ENCODE results near the gene HLA-DRB1. TPM values are rescaled to one million over a fixed set of nuclear protein-coding genes. Genes with fewer than 3 reads are reported as not detected.

HLA-DRB1 gene
- total and polyA plus RNA-seq, 7 donors: 23.5 to 414 (median 31.4) TPM

DNA sequence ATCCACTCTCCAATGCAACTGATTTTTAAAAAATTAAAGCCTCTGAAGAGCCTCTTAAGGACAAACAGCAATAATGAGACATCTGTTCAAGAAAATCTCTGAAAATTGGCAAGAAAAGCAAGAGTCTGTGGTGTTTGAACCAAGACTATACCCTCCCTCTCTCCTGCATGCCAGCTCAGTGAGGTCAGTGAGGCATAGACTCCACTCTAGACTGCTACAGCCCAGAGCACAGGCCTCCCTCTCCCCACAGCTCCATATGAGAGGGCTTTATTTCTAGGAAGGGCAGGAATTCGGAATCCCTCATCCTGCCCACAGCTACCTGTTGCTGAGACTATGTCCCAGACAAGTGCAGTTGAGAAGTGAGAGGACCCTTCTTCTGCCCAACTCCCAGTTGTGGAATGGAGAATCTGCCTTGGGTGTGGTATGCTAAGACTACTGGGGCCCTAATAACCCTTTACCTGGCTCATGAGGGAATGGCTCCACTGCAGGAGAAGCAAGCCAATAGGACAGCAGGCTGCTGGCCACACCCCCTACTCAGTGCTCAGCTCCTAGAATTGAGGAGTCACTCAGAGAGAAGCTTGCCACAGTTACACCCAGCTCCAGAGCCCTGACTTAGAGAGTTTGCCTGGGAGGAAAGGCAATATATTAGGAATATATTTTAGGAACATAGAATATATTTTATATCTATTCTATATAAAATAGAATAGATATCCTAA lies 24.9 kb upstream of the HLA-DRB1 start:
- Histone ChIP-seq H3K9me3 (no peaks in the 10 kb centered on the region), H3K4me3 (no peak overlapping the region), H3K27me3 (no peaks in the 10 kb centered on the region), H3K36me3 (no peaks in the 10 kb centered on the region), H3K4me1 (no peaks in the 10 kb centered on the region), H3K27ac (no peak overlapping the region)
- TF ChIP-seq POLR2AphosphoS5 (IDR thresholded peaks at IDR 0.05): no peak
- TF ChIP-seq EP300 (IDR thresholded peaks at IDR 0.05): no peak
- TF ChIP-seq, protein P1, sequence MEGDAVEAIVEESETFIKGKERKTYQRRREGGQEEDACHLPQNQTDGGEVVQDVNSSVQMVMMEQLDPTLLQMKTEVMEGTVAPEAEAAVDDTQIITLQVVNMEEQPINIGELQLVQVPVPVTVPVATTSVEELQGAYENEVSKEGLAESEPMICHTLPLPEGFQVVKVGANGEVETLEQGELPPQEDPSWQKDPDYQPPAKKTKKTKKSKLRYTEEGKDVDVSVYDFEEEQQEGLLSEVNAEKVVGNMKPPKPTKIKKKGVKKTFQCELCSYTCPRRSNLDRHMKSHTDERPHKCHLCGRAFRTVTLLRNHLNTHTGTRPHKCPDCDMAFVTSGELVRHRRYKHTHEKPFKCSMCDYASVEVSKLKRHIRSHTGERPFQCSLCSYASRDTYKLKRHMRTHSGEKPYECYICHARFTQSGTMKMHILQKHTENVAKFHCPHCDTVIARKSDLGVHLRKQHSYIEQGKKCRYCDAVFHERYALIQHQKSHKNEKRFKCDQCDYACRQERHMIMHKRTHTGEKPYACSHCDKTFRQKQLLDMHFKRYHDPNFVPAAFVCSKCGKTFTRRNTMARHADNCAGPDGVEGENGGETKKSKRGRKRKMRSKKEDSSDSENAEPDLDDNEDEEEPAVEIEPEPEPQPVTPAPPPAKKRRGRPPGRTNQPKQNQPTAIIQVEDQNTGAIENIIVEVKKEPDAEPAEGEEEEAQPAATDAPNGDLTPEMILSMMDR (IDR thresholded peaks at IDR 0.05): no peak
- no peak for TF ChIP-seq POLR2A (IDR thresholded peaks at IDR 0.05)
- 0 to 46% methylated on average over 1 of the region's 1 CpG for WGBS, 2 donors
- DNase-seq: no peak
- intact Hi-C loops (cut with DNase I): no loop called here

DNA sequence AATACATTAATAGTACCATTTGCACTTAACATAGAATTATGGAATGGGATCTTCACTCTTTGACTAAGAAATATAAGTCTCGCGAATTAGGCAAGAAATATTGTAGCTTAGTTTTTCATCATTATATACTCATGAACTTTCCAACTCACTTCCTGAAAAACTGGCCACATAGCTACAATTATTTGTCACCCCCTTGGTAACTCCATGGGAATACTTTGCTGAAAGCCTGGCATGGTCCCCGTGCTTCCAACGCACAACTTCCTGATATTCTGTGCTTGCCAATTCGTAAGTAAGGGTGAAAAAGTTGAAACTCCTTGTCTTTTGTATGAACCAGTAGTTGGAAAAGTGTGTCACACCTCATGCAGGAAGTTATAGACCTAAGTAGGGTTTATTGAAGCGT lies 23.8 kb upstream of the HLA-DRB1 start:
- intact Hi-C loops (cut with DNase I): no loop called here
- H3K27ac ChIP-seq: no peak overlapping the region
- no peaks in the 10 kb centered on the region for H3K36me3 ChIP-seq
- TF ChIP-seq POLR2A (IDR thresholded peaks at IDR 0.05) (no peak), POLR2AphosphoS5 (IDR thresholded peaks at IDR 0.05) (no peak), EP300 (IDR thresholded peaks at IDR 0.05) (no peak)
- TF ChIP-seq, protein P1 (IDR thresholded peaks at IDR 0.05): no peak
- H3K4me3 ChIP-seq: no peak overlapping the region
- no peaks in the 10 kb centered on the region for H3K4me1 ChIP-seq
- no peaks in the 10 kb centered on the region for H3K9me3 ChIP-seq
- no peaks in the 10 kb centered on the region for H3K27me3 ChIP-seq
- no peak for DNase-seq
- WGBS, 2 donors: 41 to 66% methylated on average over 6 of the region's 6 CpGs

DNA sequence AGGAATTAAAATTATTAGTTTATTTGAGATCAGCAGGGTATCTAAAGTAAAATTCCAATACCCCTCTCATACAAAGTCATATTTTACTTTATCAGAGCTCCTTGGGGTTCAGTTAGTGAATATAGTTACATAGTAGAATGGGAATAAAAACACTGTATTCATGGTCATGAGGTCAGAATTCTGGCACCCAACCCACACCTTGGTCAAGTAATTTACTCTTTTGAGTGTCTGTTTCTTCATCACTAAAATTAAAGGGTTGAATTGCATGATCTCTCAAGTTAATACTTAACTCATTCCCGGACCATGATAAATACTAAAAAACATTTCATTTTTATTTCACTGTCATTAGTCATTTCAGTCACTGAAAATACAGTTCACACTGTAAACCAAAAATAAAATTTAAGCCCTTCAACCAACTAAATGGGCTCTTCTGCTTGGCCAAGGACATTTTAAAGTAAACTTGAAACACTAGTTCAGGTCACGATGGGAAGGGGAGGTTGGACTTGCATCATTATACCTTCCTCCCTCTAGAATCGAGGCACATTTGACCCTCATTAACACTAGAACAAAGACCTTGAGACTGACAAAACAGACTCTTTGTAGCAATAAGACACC lies 21.1 kb upstream of the HLA-DRB1 start:
- Histone ChIP-seq H3K27ac (no peak overlapping the region), H3K9me3 (no peaks in the 10 kb centered on the region), H3K27me3 (no peaks in the 10 kb centered on the region), H3K4me3 (no peak overlapping the region), H3K36me3 (no peaks in the 10 kb centered on the region), H3K4me1 (no peaks in the 10 kb centered on the region)
- intact Hi-C loops (cut with DNase I): no loop called here
- TF ChIP-seq POLR2AphosphoS5 (IDR thresholded peaks at IDR 0.05) (no peak), POLR2A (IDR thresholded peaks at IDR 0.05) (no peak), EP300 (IDR thresholded peaks at IDR 0.05) (no peak)
- TF ChIP-seq, protein P1 (IDR thresholded peaks at IDR 0.05): no peak
- WGBS, 2 donors: 28 to 45% methylated on average over 3 of the region's 3 CpGs
- DNase-seq: no peak

DNA sequence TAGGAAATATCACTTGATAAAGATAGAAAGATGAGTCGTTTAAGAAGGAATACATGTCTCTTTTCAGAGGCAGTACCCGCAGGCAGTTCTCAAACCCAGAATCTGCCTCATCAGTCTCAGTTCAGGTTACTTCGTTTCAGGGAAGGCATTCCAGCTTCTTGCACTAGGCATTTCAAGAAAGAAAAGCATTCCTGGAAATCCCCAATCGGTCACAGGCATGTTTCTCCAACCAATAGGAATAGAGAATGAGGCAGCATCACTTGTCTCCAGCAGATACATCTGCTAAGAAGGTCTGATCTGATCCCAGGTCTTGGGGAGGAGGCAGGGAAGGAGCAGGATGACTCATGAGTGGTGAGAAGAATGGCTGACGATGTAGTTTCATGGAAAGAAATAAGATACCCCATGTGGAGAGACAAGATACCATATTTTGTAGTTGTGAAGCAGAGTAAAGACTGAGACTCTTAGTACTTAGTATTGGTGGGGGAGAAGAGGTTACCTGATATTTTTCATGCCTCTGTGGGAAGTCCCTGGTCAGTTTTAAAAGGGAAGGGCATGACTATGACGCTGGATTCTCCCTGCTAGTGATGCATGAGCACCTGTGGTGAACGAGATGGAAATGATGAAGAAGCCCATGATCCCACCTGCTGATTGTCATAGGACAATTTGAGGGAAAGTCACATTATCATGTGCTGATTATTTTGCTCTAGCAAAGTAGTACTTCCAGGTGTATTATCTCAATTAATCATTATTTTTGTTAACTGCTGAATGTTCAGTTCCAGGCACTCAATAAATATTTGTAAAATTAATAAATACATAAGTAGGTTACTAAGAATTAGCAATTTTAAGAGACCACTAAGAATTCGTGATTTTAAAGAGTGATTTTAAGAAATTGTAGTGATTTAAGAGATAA lies 20.3 kb upstream of the HLA-DRB1 start:
- intact Hi-C loops (cut with DNase I): no loop called here
- H3K4me1 ChIP-seq: no peaks in the 10 kb centered on the region
- no peaks in the 10 kb centered on the region for H3K9me3 ChIP-seq
- 11 to 21% methylated on average over 8 of the region's 8 CpGs for WGBS, 2 donors
- TF ChIP-seq, protein P1 (IDR thresholded peaks at IDR 0.05): no peak
- no peak for TF ChIP-seq POLR2A (IDR thresholded peaks at IDR 0.05)
- TF ChIP-seq POLR2AphosphoS5 (IDR thresholded peaks at IDR 0.05): peak in 1 of 4 donors; percentile 65
- TF ChIP-seq EP300 (IDR thresholded peaks at IDR 0.05): no peak
- H3K27ac ChIP-seq: peak overlapping the region in 3 of 4 donors; percentile 40 to 48 (median 46)
- H3K36me3 ChIP-seq: no peaks in the 10 kb centered on the region
- H3K4me3 ChIP-seq: no peak overlapping the region
- H3K27me3 ChIP-seq: no peaks in the 10 kb centered on the region
- no peak for DNase-seq
